Heart left ventricle (tissue), 13 donors: ENCODE data around the gene SKI.
"Not testable (repeated sequence)": the region's sequence is repeated elsewhere in the genome, so short reads cannot be mapped to it uniquely, and the experiment has no call there.

Experiments
- CTCF ChIP-seq, 12 donors: fragments of 200-600 bp; sonication (generic) in 4 of 12; IDR thresholded peaks; one replicate each; pipeline versions ENCODE4 v1.5.0 to v1.8.0; 2018 to 2022; ENCODE audit warnings: antibody characterized with exemption in 12 of 12, mild to moderate bottlenecking in 5 of 12
- POLR2A ChIP-seq, 2 donors: fragments of 450-650 bp; IDR thresholded peaks; one replicate each; pipeline ENCODE4 v1.6.1; 2017; ENCODE audit warnings: antibody characterized with exemption in 2 of 2, mild to moderate bottlenecking in 2 of 2, moderate library complexity in 2 of 2
- donor health status: ischemic (EF 13 %, LVEDD 7.1; RV severe dilation, severe dysfunction).
- donor health status: DM: no; HTN: yes; CAD: no.
- donor health status: DM: no; HTN: no; CAD: no.
- donor health status: ischemic (EF 25% LVEDD 6.9; RV normal size, moderate dysfunction).
- donor health status: ischemic (EF 25% LVEDD 5.7; RV mildly dilated, moderate dysfunction).
- donor health status: ischemic (EF 35%, LVEDD 5.7; RV mildly dilated, moderate dysfunction).
- donor health status: nonischemic (EF 11% LVEDD 7.7; RV severe dilation, severe dysfunction).
- donor health status: DM: yes; HTN: yes; CAD: no.
- donor health status: PGD.
- donor health status: ischemic (EF 29% LVEDD 5.4; RV normal size, mild dysfunction).
- donor health status: nonischemic (EF 23%, LVEDD 6.1; RV moderate dilation, normal function).

GRCh38 chr1:2247045-2247394 is 18.9 kb downstream of the SKI start:
- not testable (repeated sequence) for TF ChIP-seq CTCF, POLR2A (IDR thresholded peaks at IDR 0.05)
